GM19099 (cell line): ENCODE data around the gene HACD3.

Source experiments
- POLR2A ChIP-seq: IDR thresholded peaks from 3 replicates; pipeline ENCODE4 v1.6.1; 2011; ENCODE audit warnings: low read depth; ENCODE audit not compliant: insufficient read length; ENCODE audit errors: extremely low read depth

HACD3 gene, protein sequence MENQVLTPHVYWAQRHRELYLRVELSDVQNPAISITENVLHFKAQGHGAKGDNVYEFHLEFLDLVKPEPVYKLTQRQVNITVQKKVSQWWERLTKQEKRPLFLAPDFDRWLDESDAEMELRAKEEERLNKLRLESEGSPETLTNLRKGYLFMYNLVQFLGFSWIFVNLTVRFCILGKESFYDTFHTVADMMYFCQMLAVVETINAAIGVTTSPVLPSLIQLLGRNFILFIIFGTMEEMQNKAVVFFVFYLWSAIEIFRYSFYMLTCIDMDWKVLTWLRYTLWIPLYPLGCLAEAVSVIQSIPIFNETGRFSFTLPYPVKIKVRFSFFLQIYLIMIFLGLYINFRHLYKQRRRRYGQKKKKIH

DNA sequence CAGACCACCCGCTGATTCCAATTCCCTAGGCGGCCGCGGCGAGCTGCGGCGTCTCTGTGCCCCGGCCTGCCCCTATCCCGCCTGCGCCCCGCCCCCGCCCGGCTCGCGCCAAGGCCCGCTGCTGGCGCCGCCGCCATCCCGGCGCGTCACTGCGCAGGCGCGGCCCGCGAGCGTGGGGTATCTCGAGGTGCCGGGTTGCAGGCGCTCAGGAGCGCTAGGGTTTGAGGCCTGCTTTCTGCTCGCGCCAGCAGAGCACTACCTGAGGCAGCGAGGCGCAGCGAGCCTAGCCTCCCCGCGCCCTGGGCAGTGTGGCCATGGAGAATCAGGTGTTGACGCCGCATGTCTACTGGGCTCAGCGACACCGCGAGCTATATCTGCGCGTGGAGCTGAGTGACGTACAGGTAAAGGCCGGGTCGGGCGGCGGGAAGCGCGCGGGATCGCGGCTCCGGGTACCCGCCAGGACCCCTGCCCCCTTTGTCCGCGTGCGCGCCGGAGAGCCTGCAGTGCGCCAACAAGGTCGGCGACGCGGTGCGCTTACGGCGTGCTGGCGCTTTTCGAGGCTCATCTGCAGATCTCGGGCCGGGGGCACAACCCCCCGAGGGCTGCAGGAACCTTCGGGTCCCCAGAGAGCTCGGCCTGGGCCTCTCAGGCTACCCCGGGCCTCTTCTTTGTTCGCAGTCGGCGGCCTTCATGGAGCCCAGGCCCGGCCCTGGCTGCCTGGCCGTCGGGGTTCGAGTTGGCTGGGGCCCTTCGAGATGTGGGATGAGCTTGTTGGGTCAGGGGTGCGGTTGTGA is at the start of gene HACD3:
Gene HACD3 (plus strand): TSS at position 146 of the 794 bp plus-strand sequence. CDS start 169 bp downstream, at position 315.
- TF ChIP-seq POLR2A: peak; percentile 81

DNA sequence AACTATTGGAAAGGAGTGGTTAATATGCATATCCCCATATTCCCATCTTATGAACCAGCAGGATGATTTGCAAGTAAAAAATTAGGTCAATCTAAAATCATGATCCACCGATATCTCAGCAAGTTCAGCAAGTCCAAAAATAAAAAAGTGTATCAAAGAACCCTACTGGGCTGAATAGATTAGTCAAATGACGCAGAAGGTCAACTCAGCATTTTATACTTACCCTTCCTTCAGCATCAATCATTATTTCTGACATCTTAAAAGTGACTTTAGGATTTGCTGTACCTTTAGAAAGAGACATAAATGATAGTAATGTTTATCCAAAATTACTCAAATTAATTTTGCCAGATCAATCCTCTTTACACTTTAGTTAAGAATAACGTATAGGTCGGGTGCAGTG is 45.4 kb upstream of the HACD3 start:
- TF ChIP-seq POLR2A: no peak

- no peak for TF ChIP-seq POLR2A
Measured at GRCh38 chr15:65494076-65494475, 36.2 kb upstream of the HACD3 start.

- TF ChIP-seq POLR2A: no peak
Measured at GRCh38 chr15:65509321-65509720, 20.9 kb upstream of the HACD3 start.

- no peak for TF ChIP-seq POLR2A
Measured at GRCh38 chr15:65512189-65512588, 18.1 kb upstream of the HACD3 start.

DNA sequence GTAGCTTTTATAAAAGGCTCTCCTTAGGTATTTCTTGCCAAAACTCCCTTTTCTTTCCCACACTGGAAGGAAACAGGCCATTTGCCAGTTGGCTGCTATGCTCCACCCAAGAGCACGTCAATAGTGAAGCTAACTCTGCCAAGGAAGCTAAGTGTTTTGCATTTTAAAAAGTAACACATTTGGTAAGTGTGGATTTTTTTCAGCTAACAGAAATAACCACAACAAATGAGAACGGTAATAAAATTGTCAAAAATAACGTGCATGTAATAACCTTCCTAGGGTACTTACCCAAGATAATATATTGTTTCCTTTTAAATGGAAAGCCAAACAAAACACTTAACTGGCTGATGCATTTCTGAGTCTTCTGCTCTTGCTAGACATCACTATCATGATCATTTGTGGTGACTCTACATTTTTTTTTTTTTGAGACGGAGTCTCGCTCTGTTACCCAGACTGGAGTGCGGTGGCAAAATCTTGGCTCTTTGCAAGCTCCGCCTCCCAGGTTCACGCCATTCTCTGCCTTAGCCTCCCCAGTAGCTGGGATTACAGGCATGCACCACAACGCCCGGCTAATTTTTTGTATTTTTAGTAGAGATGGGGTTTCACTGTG is 17.4 kb upstream of the HACD3 start:
- TF ChIP-seq POLR2A: no peak

- TF ChIP-seq POLR2A: peak; percentile 85
Measured at GRCh38 chr15:65516997-65517865, 13.0 kb upstream of the HACD3 start, which contains the start of gene DPP8. DPP8 (minus strand) TSS chr15:65517689; CDS start chr15:65512553, 5,136 bp downstream.

GRCh38 chr15:65517866-65518207 is 12.4 kb upstream of the HACD3 start:
- no peak for TF ChIP-seq POLR2A

DNA sequence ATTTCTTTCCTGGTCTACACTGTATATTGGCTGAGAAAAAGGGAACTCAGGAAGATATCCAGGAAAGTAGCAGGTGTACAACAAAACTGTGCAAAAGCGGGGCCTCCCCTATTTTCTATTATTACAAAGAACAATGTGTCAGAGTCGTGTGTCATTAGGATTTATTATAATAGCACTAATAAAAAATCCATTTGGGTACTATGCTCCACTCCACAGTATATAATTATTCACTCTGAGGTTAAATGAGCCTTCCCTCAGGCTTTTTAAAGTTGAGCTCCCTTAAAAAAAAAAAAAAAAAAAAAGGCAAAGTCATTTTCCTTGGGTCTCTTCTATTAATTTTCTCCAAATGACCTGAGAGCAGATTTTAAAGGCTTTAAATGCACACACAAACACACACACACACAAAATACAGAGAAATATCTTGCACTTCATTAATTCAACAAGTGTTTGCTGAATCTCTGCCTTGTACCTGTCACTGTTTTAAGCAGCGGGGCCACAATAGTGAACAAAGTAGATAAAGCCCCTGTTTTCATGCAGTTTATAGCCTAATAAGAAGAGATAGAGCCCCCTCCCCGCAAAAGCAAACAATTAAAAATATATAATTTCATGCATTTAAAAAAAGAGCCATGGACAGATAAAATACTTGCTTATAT is 11.5 kb upstream of the HACD3 start:
- no peak for TF ChIP-seq POLR2A

DNA sequence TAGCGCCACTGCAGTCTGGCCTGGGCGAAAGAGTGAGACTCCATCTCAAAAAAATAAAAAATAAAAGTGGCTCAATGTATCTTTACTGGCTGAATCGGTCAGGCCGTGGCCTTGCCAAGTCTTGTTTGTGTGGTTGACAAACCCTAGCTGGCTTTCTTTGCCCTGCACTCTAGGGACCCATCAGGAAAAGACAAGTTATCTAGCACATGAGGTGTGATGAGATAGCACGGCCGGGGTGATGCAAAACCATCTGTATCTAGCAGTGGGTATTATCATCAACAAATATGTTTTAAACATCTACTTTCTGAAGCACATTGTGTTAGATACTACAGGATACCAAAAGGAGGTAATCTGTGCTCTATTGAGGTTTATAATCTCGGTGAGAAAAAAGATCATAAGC is 8.9 kb upstream of the HACD3 start:
- no peak for TF ChIP-seq POLR2A

- no peak for TF ChIP-seq POLR2A
Measured at GRCh38 chr15:65524226-65524625, 6.0 kb upstream of the HACD3 start.

DNA sequence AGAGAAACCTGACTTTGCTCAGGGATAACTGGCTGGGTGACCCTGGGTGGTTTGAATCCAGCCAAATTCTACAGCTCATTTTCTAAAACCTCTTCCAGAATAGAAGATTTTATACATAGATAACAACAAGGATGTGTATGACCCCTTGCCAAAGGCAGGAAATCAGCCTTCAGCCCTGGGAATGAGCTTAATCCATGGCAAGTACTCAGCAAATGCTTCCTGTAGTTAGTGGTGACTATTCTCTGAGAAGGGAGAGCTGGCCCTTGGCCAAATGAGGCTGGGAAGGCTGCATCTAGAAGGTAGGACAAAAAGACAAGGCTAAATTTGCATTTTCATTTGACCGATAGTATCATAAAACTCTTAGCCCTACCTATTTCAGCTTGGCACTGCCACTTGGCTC is 4.6 kb upstream of the HACD3 start:
- no peak for TF ChIP-seq POLR2A

- TF ChIP-seq POLR2A: no peak
Measured at GRCh38 chr15:65528461-65529060, 1.7 kb upstream of the HACD3 start.
